MCF 10A (cell line): ENCODE data around the gene BRAF. TPM values are rescaled to one million over a fixed set of nuclear protein-coding genes. Genes with fewer than 3 reads are reported as not detected.

ENCODE experiments used
- BruUV-seq: library from RNA; stranded (reverse); fragments of 400-500 nt; replicated peaks from 2 replicates; lab custom pipeline; 2021; lab: Mats Ljungman, UMichigan
- CTCF ChIA-PET: fragments of 300-600 bp; sonication (Branson Sonifier 250); formaldehyde crosslinking; extraction: SDS; loops from one replicate; lab custom pipeline; 2021; ENCODE audit warnings: antibody characterized with exemption, inconsistent platforms; lab: Yijun Ruan, JAX
- POLR2A ChIA-PET: fragments of 300-600, 350-650 bp; sonication (Branson Sonifier 250); formaldehyde crosslinking; extraction: SDS; loops from one replicate; lab custom pipeline; 2020; ENCODE audit warnings: antibody characterized with exemption, inconsistent platforms; lab: Yijun Ruan, JAX
- DNase-seq: peaks from one replicate; pipeline ENCODE4 v3.0.0-alpha.2; 2018; ENCODE audit not compliant: unreplicated experiment
- H3K27ac Mint-ChIP-seq: one replicate; pipeline ENCODE4 v1.8.0; 2022; ENCODE audit warnings: mild to moderate bottlenecking, low read depth, mixed read lengths; ENCODE audit not compliant: unreplicated experiment
- H3K27me3 Mint-ChIP-seq: one replicate; pipeline ENCODE4 v1.8.0; 2022; ENCODE audit warnings: mixed read lengths; ENCODE audit not compliant: insufficient read depth, unreplicated experiment
- H3K36me3 Mint-ChIP-seq: one replicate; pipeline ENCODE4 v1.8.0; 2022; ENCODE audit warnings: mild to moderate bottlenecking, moderate library complexity, mixed read lengths; ENCODE audit not compliant: insufficient read depth, unreplicated experiment
- H3K4me1 Mint-ChIP-seq: one replicate; pipeline ENCODE4 v1.8.0; 2022; ENCODE audit warnings: mixed read lengths; ENCODE audit not compliant: insufficient read depth, unreplicated experiment
- H3K4me3 Mint-ChIP-seq: one replicate; pipeline ENCODE4 v1.8.0; 2022; ENCODE audit warnings: mild to moderate bottlenecking, moderate library complexity, mixed read lengths; ENCODE audit not compliant: unreplicated experiment
- H3K9me3 Mint-ChIP-seq: one replicate; pipeline ENCODE4 v1.8.0; 2022; ENCODE audit warnings: mixed read lengths; ENCODE audit not compliant: unreplicated experiment
- intact Hi-C: fragments of 100-400 bp; cut with micrococcal nuclease; formaldehyde crosslinking; loops from 2 replicates; pipeline ENCODE4 v1.14.1; 2022
- total RNA-seq: library from RNA; stranded (reverse); gene quantifications from 2 replicates; pipeline ENCODE4 v1.2.3, GENCODE V29; 2022
- TF ChIP-seq, protein P1 (sequence below): fragments of 200-600 bp; IDR thresholded peaks from one replicate; pipeline ENCODE4 v1.8.0; 2022; ENCODE audit warnings: antibody characterized with exemption, mild to moderate bottlenecking; ENCODE audit not compliant: unreplicated experiment

Gene BRAF
- total RNA-seq, 1 experiment from 2014 or later = 33.7 TPM

DNA sequence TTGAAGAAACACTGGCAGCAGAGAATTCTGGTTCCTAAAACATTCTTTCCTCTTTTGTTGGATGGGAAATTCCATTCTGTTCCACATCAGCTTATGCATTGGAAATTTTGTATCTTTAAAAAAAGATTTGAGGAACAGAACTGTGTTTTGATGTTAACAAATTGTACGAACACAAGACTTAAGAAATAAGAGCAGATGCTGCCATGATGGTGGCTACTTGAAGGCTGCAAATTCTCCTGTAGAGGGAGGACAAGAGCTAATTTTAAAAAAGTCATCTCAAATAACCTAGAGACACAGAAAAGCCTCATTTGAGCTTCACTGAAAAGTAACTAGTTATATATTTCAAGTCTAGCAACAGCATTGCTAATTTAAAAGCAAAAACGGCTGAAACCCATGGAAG, 198.4 kb downstream of the BRAF start:
- intact Hi-C loops = no loop called here
- POLR2A ChIA-PET = interaction anchor here (1.0 kb wide), 2 partner anchors 15 to 37 kb away, joined by 3 read pairs; no protein-coding TSS in a partner anchor
- peaks cover 27% of the 10 kb centered on the region for H3K36me3 Mint-ChIP-seq
- no peak overlapping the region for H3K4me3 Mint-ChIP-seq
- TF ChIP-seq, protein P1, sequence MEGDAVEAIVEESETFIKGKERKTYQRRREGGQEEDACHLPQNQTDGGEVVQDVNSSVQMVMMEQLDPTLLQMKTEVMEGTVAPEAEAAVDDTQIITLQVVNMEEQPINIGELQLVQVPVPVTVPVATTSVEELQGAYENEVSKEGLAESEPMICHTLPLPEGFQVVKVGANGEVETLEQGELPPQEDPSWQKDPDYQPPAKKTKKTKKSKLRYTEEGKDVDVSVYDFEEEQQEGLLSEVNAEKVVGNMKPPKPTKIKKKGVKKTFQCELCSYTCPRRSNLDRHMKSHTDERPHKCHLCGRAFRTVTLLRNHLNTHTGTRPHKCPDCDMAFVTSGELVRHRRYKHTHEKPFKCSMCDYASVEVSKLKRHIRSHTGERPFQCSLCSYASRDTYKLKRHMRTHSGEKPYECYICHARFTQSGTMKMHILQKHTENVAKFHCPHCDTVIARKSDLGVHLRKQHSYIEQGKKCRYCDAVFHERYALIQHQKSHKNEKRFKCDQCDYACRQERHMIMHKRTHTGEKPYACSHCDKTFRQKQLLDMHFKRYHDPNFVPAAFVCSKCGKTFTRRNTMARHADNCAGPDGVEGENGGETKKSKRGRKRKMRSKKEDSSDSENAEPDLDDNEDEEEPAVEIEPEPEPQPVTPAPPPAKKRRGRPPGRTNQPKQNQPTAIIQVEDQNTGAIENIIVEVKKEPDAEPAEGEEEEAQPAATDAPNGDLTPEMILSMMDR = peak; percentile 26
- no TSS peak for BruUV-seq
- no peak overlapping the region for H3K27ac Mint-ChIP-seq
- H3K4me1 Mint-ChIP-seq = no peaks in the 10 kb centered on the region
- no peaks in the 10 kb centered on the region for H3K27me3 Mint-ChIP-seq
- CTCF ChIA-PET = interaction anchor here (0.7 to 1.2 kb wide), 7 partner anchors 9 to 806 kb away, joined by 3 to 5 read pairs (median 3); no protein-coding TSS in a partner anchor
- H3K9me3 Mint-ChIP-seq = no peaks in the 10 kb centered on the region
- DNase-seq = peak; percentile 18

DNA sequence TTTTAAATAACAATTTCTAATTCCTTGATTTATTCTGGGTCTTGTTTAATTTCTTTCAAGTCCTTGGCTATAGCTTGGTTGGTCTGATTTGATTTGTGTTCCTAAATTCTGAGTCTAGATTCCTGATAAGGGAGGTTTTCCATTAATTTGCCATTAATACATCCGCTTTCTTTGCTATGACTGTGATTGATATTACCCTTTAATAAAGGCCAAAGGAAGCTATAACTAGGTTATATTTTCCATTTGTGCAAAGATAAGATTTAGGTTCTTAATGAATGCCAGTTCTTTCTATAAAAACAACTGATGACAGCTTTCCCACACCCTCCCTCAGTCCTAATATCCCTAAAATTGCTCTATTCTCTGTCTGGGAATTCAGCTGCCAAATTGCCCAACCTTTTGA, 200.0 kb downstream of the BRAF start:
- Mint-ChIP-seq H3K9me3 (no peaks in the 10 kb centered on the region), H3K4me1 (no peaks in the 10 kb centered on the region), H3K27ac (no peak overlapping the region), H3K27me3 (no peaks in the 10 kb centered on the region), H3K4me3 (no peak overlapping the region), H3K36me3 (peaks cover 35% of the 10 kb centered on the region)
- TF ChIP-seq, protein P1 = no peak
- ChIA-PET POLR2A (no interaction called here), CTCF (interaction anchor here (1.2 kb wide), 1 partner anchor 9 kb away, joined by 5 read pairs; no protein-coding TSS in a partner anchor)
- no peak for DNase-seq
- intact Hi-C loops = no loop called here
- no TSS peak for BruUV-seq

DNA sequence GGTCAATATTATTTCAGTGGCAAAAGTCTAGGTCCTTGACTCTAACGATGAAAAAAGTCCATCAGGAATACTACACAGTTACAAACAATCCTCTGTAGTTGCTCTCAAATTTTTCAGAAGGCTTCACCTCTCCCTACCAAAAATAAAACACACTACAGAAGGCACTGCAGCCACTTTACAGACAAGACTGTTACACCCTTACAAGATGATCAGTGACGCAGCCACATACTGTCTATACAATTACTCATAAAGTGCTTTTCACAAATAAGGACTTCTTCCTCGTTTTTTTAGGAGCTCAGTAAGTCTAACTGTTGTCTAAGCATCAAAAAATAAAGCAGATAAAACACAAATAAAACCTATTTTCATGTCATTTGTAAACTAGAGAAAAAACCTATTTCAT, 201.2 kb downstream of the BRAF start:
- no peak for DNase-seq
- no peaks in the 10 kb centered on the region for H3K4me1 Mint-ChIP-seq
- no peak overlapping the region for H3K4me3 Mint-ChIP-seq
- no TSS peak for BruUV-seq
- peaks cover 26% of the 10 kb centered on the region for H3K36me3 Mint-ChIP-seq
- POLR2A ChIA-PET = interaction anchor here (0.8 kb wide), 1 partner anchor 23 kb away, joined by 3 read pairs; no protein-coding TSS in a partner anchor
- CTCF ChIA-PET = no interaction called here
- H3K27me3 Mint-ChIP-seq = no peaks in the 10 kb centered on the region
- H3K27ac Mint-ChIP-seq = no peak overlapping the region
- intact Hi-C loops = no loop called here
- H3K9me3 Mint-ChIP-seq = no peaks in the 10 kb centered on the region
- TF ChIP-seq, protein P1 = no peak

DNA sequence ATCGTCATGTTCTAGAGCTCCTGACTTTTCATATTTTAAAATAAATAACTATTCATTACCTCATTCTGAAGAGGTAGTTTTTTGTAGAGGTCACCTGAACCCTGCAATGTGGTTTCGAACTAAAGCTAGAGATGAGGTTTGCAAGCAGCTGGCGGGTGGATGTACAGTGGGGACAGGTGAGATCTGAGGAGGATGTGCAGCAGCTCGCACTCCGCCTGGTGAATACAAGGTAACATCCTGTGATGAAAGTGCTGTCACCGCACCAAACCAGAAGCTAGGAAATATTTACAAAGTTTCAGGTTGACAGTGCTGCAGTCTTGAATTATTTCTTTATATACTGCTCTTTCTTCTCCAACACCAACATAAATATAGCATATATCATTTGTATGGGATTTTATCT, 201.7 kb downstream of the BRAF start:
- no peaks in the 10 kb centered on the region for H3K9me3 Mint-ChIP-seq
- TF ChIP-seq, protein P1 = no peak
- no peaks in the 10 kb centered on the region for H3K27me3 Mint-ChIP-seq
- ChIA-PET POLR2A (interaction anchor here (0.8 to 1.2 kb wide), 2 partner anchors 10 to 22 kb away, joined by 3 read pairs; no protein-coding TSS in a partner anchor), CTCF (interaction anchor here (0.5 to 1.1 kb wide), 2 partner anchors 27 to 313 kb away, joined by 3 to 4 read pairs; no protein-coding TSS in a partner anchor)
- H3K4me1 Mint-ChIP-seq = no peaks in the 10 kb centered on the region
- H3K36me3 Mint-ChIP-seq = peaks cover 26% of the 10 kb centered on the region
- no TSS peak for BruUV-seq
- H3K27ac Mint-ChIP-seq = no peak overlapping the region
- intact Hi-C loops = no loop called here
- no peak overlapping the region for H3K4me3 Mint-ChIP-seq
- no peak for DNase-seq
